Nephron progenitor cell (in vitro differentiated cells): ENCODE results near the gene TFRC.

Experiments used
- DNase-seq: peaks from one replicate; pipeline ENCODE4 v3.0.0; 2021
- H3K27ac Mint-ChIP-seq: 2 replicates; pipeline ENCODE4 v1.8.0; 2021; ENCODE audit warnings: mild to moderate bottlenecking, moderate library complexity, mixed read lengths
- H3K27me3 Mint-ChIP-seq: 2 replicates; pipeline ENCODE4 v1.8.0; 2021; ENCODE audit warnings: mild to moderate bottlenecking, low read depth, mixed read lengths; ENCODE audit not compliant: poor library complexity
- H3K36me3 Mint-ChIP-seq: 2 replicates; pipeline ENCODE4 v1.8.0; 2021; ENCODE audit warnings: low read depth, mixed read lengths
- H3K4me1 Mint-ChIP-seq: 2 replicates; pipeline ENCODE4 v1.8.0; 2021; ENCODE audit warnings: mixed read lengths
- H3K4me3 Mint-ChIP-seq: 2 replicates; pipeline ENCODE4 v1.8.0; 2021; ENCODE audit warnings: mild to moderate bottlenecking, moderate library complexity, mixed read lengths
- H3K9me3 Mint-ChIP-seq: 2 replicates; pipeline ENCODE4 v1.8.0; 2021; ENCODE audit warnings: mild to moderate bottlenecking, moderate library complexity, mixed read lengths
- CTCF ChIP-seq: fragments of 200-600 bp; sonication (generic); IDR thresholded peaks from 2 replicates; pipeline ENCODE4 v1.5.0; 2021; ENCODE audit warnings: antibody characterized with exemption

TFRC gene

GRCh38 chr3:196016059-196016458 lies 65.8 kb downstream of the TFRC start:
- H3K27me3 Mint-ChIP-seq = peaks cover 34% of the 10 kb centered on the region
- H3K4me3 Mint-ChIP-seq = no peak overlapping the region
- no peak overlapping the region for H3K27ac Mint-ChIP-seq
- DNase-seq = no peak
- H3K4me1 Mint-ChIP-seq = peaks cover 5% of the 10 kb centered on the region
- TF ChIP-seq CTCF = no peak
- H3K36me3 Mint-ChIP-seq = no peaks in the 10 kb centered on the region
- H3K9me3 Mint-ChIP-seq = peaks cover 7% of the 10 kb centered on the region

- H3K36me3 Mint-ChIP-seq = no peaks in the 10 kb centered on the region
- H3K4me1 Mint-ChIP-seq = peaks cover 5% of the 10 kb centered on the region
- peaks cover 25% of the 10 kb centered on the region for H3K9me3 Mint-ChIP-seq
- no peak for DNase-seq
- TF ChIP-seq CTCF = no peak
- H3K4me3 Mint-ChIP-seq = no peak overlapping the region
- peaks cover 24% of the 10 kb centered on the region for H3K27me3 Mint-ChIP-seq
- no peak overlapping the region for H3K27ac Mint-ChIP-seq
Observed at GRCh38 chr3:196013587-196014487, 68.1 kb downstream of the TFRC start.

- H3K27me3 Mint-ChIP-seq = peaks cover 29% of the 10 kb centered on the region
- H3K4me3 Mint-ChIP-seq = no peak overlapping the region
- H3K4me1 Mint-ChIP-seq = peaks cover 5% of the 10 kb centered on the region
- peaks cover 25% of the 10 kb centered on the region for H3K9me3 Mint-ChIP-seq
- no peak for TF ChIP-seq CTCF
- no peak for DNase-seq
- no peak overlapping the region for H3K27ac Mint-ChIP-seq
- H3K36me3 Mint-ChIP-seq = no peaks in the 10 kb centered on the region
Observed at GRCh38 chr3:196012941-196013476, 68.9 kb downstream of the TFRC start.

- Mint-ChIP-seq H3K27ac (no peak overlapping the region), H3K4me3 (no peak overlapping the region), H3K27me3 (peaks cover 31% of the 10 kb centered on the region), H3K4me1 (peaks cover 5% of the 10 kb centered on the region), H3K36me3 (no peaks in the 10 kb centered on the region), H3K9me3 (peaks cover 25% of the 10 kb centered on the region)
- DNase-seq = no peak
- no peak for TF ChIP-seq CTCF
Observed at GRCh38 chr3:196012481-196012880, 69.4 kb downstream of the TFRC start.

GRCh38 chr3:196009456-196009855 lies 72.4 kb downstream of the TFRC start:
- Mint-ChIP-seq H3K4me1 (no peaks in the 10 kb centered on the region), H3K27me3 (peaks cover 30% of the 10 kb centered on the region), H3K9me3 (peaks cover 25% of the 10 kb centered on the region), H3K4me3 (no peak overlapping the region), H3K36me3 (no peaks in the 10 kb centered on the region), H3K27ac (no peak overlapping the region)
- no peak for TF ChIP-seq CTCF
- DNase-seq = no peak
